HG03469 (cell line): ENCODE results near the gene KLHL35.
"Not testable (repeated sequence)": the region's sequence is repeated elsewhere in the genome, so short reads cannot be mapped to it uniquely, and the experiment has no call there.

Experiments
- ATAC-seq: cut with Tn5 transposase; IDR thresholded peaks from one replicate; pipeline ENCODE4 v1.9.1; 2021; ENCODE audit warnings: mild to moderate bottlenecking, moderate library complexity, moderate number of reproducible peaks; ENCODE audit not compliant: unreplicated experiment

KLHL35 gene

GRCh38 chr11:75394085-75394840 lies 38.7 kb downstream of the KLHL35 start:
- no peak for ATAC-seq

GRCh38 chr11:75389925-75390324 lies 43.1 kb downstream of the KLHL35 start:
- ATAC-seq, result no peak

GRCh38 chr11:75389276-75389605 lies 43.8 kb downstream of the KLHL35 start:
- no peak for ATAC-seq

GRCh38 chr11:75388386-75389275 lies 44.4 kb downstream of the KLHL35 start:
- no peak for ATAC-seq

GRCh38 chr11:75387736-75388294 lies 45.2 kb downstream of the KLHL35 start:
- no peak for ATAC-seq

- ATAC-seq, result no peak
These were observed 45.9 kb downstream of the KLHL35 start for GRCh38 chr11:75386942-75387630.

- no peak for ATAC-seq
These were observed 48.4 kb downstream of the KLHL35 start for GRCh38 chr11:75384438-75385080.

- ATAC-seq, result no peak
These were observed 49.8 kb downstream of the KLHL35 start for GRCh38 chr11:75383246-75383645.

GRCh38 chr11:75380716-75381420 lies 52.1 kb downstream of the KLHL35 start:
- ATAC-seq, result no peak

GRCh38 chr11:75380245-75380644 lies 52.8 kb downstream of the KLHL35 start:
- no peak for ATAC-seq

GRCh38 chr11:75378776-75379175 lies 54.2 kb downstream of the KLHL35 start:
- ATAC-seq, result not testable (repeated sequence)

- ATAC-seq, result no peak
These were observed 56.8 kb downstream of the KLHL35 start for GRCh38 chr11:75376175-75376574.

- ATAC-seq, result no peak
These were observed 57.4 kb downstream of the KLHL35 start for GRCh38 chr11:75375626-75376025.

- no peak for ATAC-seq
These were observed 58.4 kb downstream of the KLHL35 start for GRCh38 chr11:75374646-75375045.

GRCh38 chr11:75373201-75373600 lies 59.8 kb downstream of the KLHL35 start:
- ATAC-seq, result no peak
